Measurements from ENCODE around the gene UBALD1. TPM values are rescaled to one million over a fixed set of nuclear protein-coding genes. Genes with fewer than 3 reads are reported as not detected.

The UBALD1 gene
- total RNA-seq, 1 donor from 2014 or later: 54.6 TPM

DNA sequence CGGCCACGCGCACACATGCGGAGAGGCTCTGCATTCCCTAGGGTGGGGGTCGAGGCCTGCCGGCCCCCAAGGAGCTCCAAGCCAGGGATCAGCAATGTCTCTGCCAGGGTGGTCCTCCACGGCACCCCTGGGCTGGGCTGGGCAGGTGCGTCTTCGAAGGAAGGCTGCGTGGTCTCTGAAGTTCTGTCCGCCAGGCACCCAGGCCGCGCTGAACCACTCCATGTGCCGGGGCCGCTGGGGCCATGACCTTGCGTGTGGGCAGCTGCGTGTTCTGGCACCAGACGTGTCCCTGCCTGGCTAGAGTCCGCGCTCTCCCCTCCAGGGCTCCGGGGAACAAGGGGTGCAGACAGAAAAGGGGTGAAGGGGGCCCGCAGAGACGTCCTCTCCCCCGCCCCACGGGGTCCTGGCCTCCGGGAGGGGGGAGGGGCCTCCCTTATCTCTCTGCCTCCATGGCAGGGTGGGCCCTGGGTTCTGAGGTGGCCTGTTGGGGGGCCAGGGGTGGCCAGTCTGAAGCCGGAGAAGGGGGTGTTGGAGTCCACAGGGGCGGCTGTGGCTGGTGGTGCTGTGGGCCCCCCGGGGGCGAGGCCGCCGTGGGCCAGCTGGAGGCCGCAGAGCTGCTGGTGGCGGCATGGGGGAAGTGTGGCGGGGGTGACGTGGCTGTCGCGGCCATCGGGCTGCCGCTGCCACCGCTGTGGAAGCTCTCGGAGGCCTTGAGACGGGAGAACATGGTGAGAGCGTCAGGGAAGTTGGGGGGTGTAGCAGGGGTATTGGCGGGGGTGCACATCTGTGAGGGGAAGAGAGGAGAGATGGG lies 5.3 kb downstream of the UBALD1 start:
- peaks cover 7% of the 10 kb centered on the region for H3K27me3 Mint-ChIP-seq (ENCODE audit: unreplicated experiment)
- no peak overlapping the region for H3K4me3 Mint-ChIP-seq (ENCODE audit: unreplicated experiment)
- no peaks in the 10 kb centered on the region for H3K36me3 Mint-ChIP-seq (ENCODE audit: unreplicated experiment)
- peaks cover 3% of the 10 kb centered on the region for H3K4me1 Mint-ChIP-seq (ENCODE audit: low read depth, unreplicated experiment)
- H3K9me3 Mint-ChIP-seq (ENCODE audit: unreplicated experiment): no peaks in the 10 kb centered on the region
- DNase-seq: no peak
- H3K27ac Mint-ChIP-seq (ENCODE audit: unreplicated experiment): no peak overlapping the region
- TF ChIP-seq, protein P1, sequence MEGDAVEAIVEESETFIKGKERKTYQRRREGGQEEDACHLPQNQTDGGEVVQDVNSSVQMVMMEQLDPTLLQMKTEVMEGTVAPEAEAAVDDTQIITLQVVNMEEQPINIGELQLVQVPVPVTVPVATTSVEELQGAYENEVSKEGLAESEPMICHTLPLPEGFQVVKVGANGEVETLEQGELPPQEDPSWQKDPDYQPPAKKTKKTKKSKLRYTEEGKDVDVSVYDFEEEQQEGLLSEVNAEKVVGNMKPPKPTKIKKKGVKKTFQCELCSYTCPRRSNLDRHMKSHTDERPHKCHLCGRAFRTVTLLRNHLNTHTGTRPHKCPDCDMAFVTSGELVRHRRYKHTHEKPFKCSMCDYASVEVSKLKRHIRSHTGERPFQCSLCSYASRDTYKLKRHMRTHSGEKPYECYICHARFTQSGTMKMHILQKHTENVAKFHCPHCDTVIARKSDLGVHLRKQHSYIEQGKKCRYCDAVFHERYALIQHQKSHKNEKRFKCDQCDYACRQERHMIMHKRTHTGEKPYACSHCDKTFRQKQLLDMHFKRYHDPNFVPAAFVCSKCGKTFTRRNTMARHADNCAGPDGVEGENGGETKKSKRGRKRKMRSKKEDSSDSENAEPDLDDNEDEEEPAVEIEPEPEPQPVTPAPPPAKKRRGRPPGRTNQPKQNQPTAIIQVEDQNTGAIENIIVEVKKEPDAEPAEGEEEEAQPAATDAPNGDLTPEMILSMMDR (IDR thresholded peaks at IDR 0.05; ENCODE audit: partially characterized antibody, unreplicated experiment): no peak

DNA sequence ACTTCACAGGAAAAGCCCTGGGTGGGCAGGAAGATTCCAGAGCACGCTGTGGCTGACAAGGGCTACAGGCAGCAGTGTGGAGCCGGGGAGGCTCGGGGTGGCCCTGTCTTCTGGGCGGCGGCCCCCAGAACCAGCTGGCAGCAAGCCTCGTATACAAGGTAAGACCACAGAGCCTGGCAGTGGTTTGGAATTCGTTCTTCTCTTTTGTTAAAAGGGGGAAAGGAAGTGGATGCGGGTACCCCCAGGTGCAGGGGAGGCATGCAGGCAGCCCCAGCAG lies 6.0 kb downstream of the UBALD1 start:
- TF ChIP-seq, protein P1 (IDR thresholded peaks at IDR 0.05; ENCODE audit: partially characterized antibody, unreplicated experiment): no peak
- H3K27me3 Mint-ChIP-seq (ENCODE audit: unreplicated experiment): peaks cover 7% of the 10 kb centered on the region
- no peaks in the 10 kb centered on the region for H3K9me3 Mint-ChIP-seq (ENCODE audit: unreplicated experiment)
- peaks cover 3% of the 10 kb centered on the region for H3K4me1 Mint-ChIP-seq (ENCODE audit: low read depth, unreplicated experiment)
- H3K36me3 Mint-ChIP-seq (ENCODE audit: unreplicated experiment): no peaks in the 10 kb centered on the region
- H3K4me3 Mint-ChIP-seq (ENCODE audit: unreplicated experiment): no peak overlapping the region
- H3K27ac Mint-ChIP-seq (ENCODE audit: unreplicated experiment): no peak overlapping the region
- no peak for DNase-seq

DNA sequence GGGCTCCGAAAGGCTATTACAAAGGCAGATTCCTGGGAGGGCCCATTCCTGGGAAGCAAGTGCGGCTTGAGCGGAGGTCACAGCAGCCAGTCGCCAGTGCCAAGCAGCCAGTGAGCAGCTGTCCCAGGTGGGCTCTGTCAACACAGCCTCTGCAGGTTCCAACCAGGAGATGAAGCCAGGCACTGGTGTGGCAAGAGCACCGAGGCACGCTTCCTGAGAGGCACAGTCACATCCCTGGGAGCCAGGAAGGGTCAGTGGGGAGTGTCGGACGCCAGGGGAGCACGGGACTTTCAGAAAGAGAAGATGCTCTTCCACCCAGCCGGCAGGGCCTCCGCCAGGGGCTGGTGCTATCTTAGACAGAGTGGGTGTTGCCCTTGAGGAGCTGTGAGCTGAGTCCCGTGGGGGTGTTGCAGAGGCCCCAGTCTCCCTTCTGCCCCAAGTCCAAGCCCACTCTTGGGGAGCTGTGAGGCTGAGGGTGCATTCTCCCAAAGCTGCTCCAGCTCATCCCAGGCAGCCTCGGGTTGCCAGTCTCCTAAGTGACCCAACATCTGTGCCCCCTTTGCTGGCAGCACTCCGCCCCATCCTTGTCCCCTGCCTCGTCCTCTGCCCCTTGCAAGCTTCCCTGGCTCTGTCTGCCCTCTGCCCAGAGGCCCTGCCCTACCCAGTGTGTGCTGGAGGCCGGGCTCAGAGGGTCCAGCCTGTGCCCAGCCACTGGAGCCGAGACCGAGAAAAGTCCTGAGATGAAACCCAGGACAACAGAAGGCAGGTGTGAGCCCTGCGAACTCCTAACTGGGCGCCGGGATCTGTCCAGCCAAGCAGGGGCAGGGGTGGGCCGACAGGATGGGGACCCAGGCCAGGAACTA lies 6.6 kb downstream of the UBALD1 start:
- Mint-ChIP-seq H3K27ac (ENCODE audit: unreplicated experiment) (no peak overlapping the region), H3K4me1 (ENCODE audit: low read depth, unreplicated experiment) (peaks cover 3% of the 10 kb centered on the region), H3K36me3 (ENCODE audit: unreplicated experiment) (no peaks in the 10 kb centered on the region), H3K27me3 (ENCODE audit: unreplicated experiment) (peaks cover 5% of the 10 kb centered on the region), H3K9me3 (ENCODE audit: unreplicated experiment) (no peaks in the 10 kb centered on the region), H3K4me3 (ENCODE audit: unreplicated experiment) (no peak overlapping the region)
- TF ChIP-seq, protein P1 (IDR thresholded peaks at IDR 0.05; ENCODE audit: partially characterized antibody, unreplicated experiment): no peak
- no peak for DNase-seq

DNA sequence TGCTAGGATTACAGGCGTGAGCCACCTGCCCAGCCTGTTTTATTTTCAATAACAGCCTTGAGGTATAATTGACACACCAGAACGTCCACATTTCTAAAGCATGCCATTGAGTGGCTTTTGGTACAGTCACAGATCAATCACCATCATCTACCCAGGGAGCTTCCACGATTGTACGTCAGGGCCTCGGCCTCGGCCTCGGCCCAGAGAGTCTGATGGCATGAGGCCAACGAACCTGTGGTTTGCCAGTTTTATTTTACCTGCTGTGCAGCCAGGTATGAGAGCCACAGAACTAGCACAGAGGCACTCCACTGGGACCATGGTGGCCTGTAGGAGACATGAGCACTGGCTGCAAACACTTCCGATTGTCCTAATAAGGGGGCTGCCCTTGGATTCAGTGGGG lies 8.3 kb downstream of the UBALD1 start:
- peaks cover 2% of the 10 kb centered on the region for H3K4me1 Mint-ChIP-seq (ENCODE audit: low read depth, unreplicated experiment)
- no peak overlapping the region for H3K4me3 Mint-ChIP-seq (ENCODE audit: unreplicated experiment)
- no peak for DNase-seq
- TF ChIP-seq, protein P1 (IDR thresholded peaks at IDR 0.05; ENCODE audit: partially characterized antibody, unreplicated experiment): no peak
- peaks cover 2% of the 10 kb centered on the region for H3K9me3 Mint-ChIP-seq (ENCODE audit: unreplicated experiment)
- no peaks in the 10 kb centered on the region for H3K36me3 Mint-ChIP-seq (ENCODE audit: unreplicated experiment)
- no peak overlapping the region for H3K27ac Mint-ChIP-seq (ENCODE audit: unreplicated experiment)
- peaks cover 4% of the 10 kb centered on the region for H3K27me3 Mint-ChIP-seq (ENCODE audit: unreplicated experiment)

DNA sequence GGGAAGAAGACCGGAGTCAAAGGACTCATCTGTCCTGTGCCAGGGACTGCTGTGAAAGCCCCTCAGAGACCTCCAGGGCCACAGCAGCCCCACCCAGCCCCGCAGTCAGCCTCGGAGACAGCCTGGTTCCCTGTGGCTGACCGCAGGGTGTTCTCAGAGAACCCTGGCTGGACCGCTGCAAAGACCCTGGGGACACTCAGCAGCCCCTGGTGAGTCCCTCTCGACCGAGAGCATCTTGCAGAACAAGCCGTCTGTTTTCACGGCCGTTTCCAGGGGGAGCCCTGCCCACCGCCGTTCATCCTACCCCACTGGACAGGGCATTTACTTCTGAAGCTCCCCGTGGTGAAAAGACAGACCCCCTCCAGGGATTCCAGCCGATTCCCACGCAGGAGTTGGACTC lies 10.3 kb downstream of the UBALD1 start:
- H3K27me3 Mint-ChIP-seq (ENCODE audit: unreplicated experiment): peaks cover 3% of the 10 kb centered on the region
- no peak for DNase-seq
- peaks cover 3% of the 10 kb centered on the region for H3K9me3 Mint-ChIP-seq (ENCODE audit: unreplicated experiment)
- no peak overlapping the region for H3K4me3 Mint-ChIP-seq (ENCODE audit: unreplicated experiment)
- no peaks in the 10 kb centered on the region for H3K36me3 Mint-ChIP-seq (ENCODE audit: unreplicated experiment)
- H3K4me1 Mint-ChIP-seq (ENCODE audit: low read depth, unreplicated experiment): peaks cover 2% of the 10 kb centered on the region
- no peak overlapping the region for H3K27ac Mint-ChIP-seq (ENCODE audit: unreplicated experiment)
- TF ChIP-seq, protein P1 (IDR thresholded peaks at IDR 0.05; ENCODE audit: partially characterized antibody, unreplicated experiment): no peak

All from glutamatergic neuron (in vitro differentiated cells).